CD4-positive, alpha-beta T cell treated with Interferon gamma for 1 hour (primary cell): ENCODE data around the gene DDX3X.
"Not testable (repeated sequence)": the region's sequence is repeated elsewhere in the genome, so short reads cannot be mapped to it uniquely, and the experiment has no call there.

Experiments
- DNase-seq: peaks from one replicate; pipeline ENCODE4 v3.0.0-alpha.2; 2020

DDX3X gene

GRCh38 chrX:41377624-41378023 lies 43.7 kb downstream of the DDX3X start:
- no peak for DNase-seq

GRCh38 chrX:41381685-41382084 lies 47.7 kb downstream of the DDX3X start:
- peak; percentile 40 for DNase-seq

GRCh38 chrX:41382714-41383645 lies 49.0 kb downstream of the DDX3X start:
- peak; percentile 15 for DNase-seq

- DNase-seq = peak; percentile 73
Measured at GRCh38 chrX:41384051-41384705, 50.2 kb downstream of the DDX3X start.

GRCh38 chrX:41386222-41386990 lies 52.4 kb downstream of the DDX3X start:
- no peak for DNase-seq

- DNase-seq = no peak
Measured at GRCh38 chrX:41388543-41388942, 54.6 kb downstream of the DDX3X start.

GRCh38 chrX:41389311-41389888 lies 55.4 kb downstream of the DDX3X start:
- DNase-seq = no peak

GRCh38 chrX:41390576-41390975 lies 56.6 kb downstream of the DDX3X start:
- not testable (repeated sequence) for DNase-seq

- no peak for DNase-seq
Measured at GRCh38 chrX:41391606-41392005, 57.6 kb downstream of the DDX3X start.

GRCh38 chrX:41394293-41394692 lies 60.3 kb downstream of the DDX3X start:
- no peak for DNase-seq

- no peak for DNase-seq
Measured at GRCh38 chrX:41397219-41397618, 63.3 kb downstream of the DDX3X start.

- no peak for DNase-seq
Measured at GRCh38 chrX:41397768-41398167, 63.8 kb downstream of the DDX3X start.

- not testable (repeated sequence) for DNase-seq
Measured at GRCh38 chrX:41402556-41402955, 68.6 kb downstream of the DDX3X start.

- no peak for DNase-seq
Measured at GRCh38 chrX:41405551-41405950, 71.6 kb downstream of the DDX3X start.

GRCh38 chrX:41406201-41406600 lies 72.2 kb downstream of the DDX3X start:
- no peak for DNase-seq

GRCh38 chrX:41407816-41408215 lies 73.9 kb downstream of the DDX3X start:
- DNase-seq = no peak

GRCh38 chrX:41408576-41408975 lies 74.6 kb downstream of the DDX3X start:
- no peak for DNase-seq

- DNase-seq = no peak
Measured at GRCh38 chrX:41409006-41409405, 75.0 kb downstream of the DDX3X start.

GRCh38 chrX:41411222-41411621 lies 77.3 kb downstream of the DDX3X start:
- DNase-seq = not testable (repeated sequence)

- no peak for DNase-seq
Measured at GRCh38 chrX:41412261-41413081, 78.5 kb downstream of the DDX3X start.
